H1 (cell line): Measurements from ENCODE around the gene SPATA25. TPM values are rescaled to one million over a fixed set of nuclear protein-coding genes. Genes with fewer than 3 reads are reported as not detected.

ENCODE experiments used
- CTCF ChIA-PET: fragments of 300-600 bp; sonication (Branson Sonifier 250); formaldehyde crosslinking; loops from one replicate; lab custom pipeline; 2021; ENCODE audit not compliant: partially characterized antibody; lab: Charles Lee
- POLR2A ChIA-PET: fragments of 300-600 bp; sonication (Branson Sonifier 250); formaldehyde crosslinking; loops from one replicate; lab custom pipeline; 2021; ENCODE audit warnings: inconsistent platforms; ENCODE audit not compliant: partially characterized antibody; lab: Charles Lee
- DNase-seq, 2 experiments: peaks; one replicate each; pipeline versions ENCODE4 v3.0.0 to v3.0.0-alpha.2; 2010 to 2022; ENCODE audit warnings: low spot score in 2 of 2, low read depth in 1 of 2, mixed read lengths in 1 of 2
- FAIRE-seq: peaks from 2 replicates; lab custom pipeline; 2011; peaks lifted over from hg19 to GRCh38; lab: Jason Lieb, UNC
- H2AFZ ChIP-seq: 2 replicates; pipeline ENCODE4 v1.8.1; 2012; ENCODE audit warnings: low read length, inconsistent platforms
- H2AK5ac ChIP-seq: 2 replicates; pipeline ENCODE4 v1.6.1; 2013; ENCODE audit warnings: low read depth, low read length
- H2BK120ac ChIP-seq: replicated peaks from 2 replicates; pipeline ENCODE3; 2013; ENCODE audit warnings: low read depth, low read length, inconsistent platforms
- H2BK12ac ChIP-seq: 2 replicates; pipeline ENCODE4 v1.6.1; 2013; ENCODE audit warnings: low read depth, low read length
- H2BK15ac ChIP-seq: 2 replicates; pipeline ENCODE4 v1.6.1; 2013; ENCODE audit warnings: low read length
- H2BK20ac ChIP-seq: 2 replicates; pipeline ENCODE4 v1.6.1; 2013; ENCODE audit warnings: low read length
- H2BK5ac ChIP-seq: 2 replicates; pipeline ENCODE4 v1.6.1; 2013; ENCODE audit warnings: low read depth, low read length
- H3K14ac ChIP-seq: 2 replicates; pipeline ENCODE4 v1.6.1; 2013; ENCODE audit warnings: inconsistent platforms; ENCODE audit not compliant: insufficient read length
- H3K18ac ChIP-seq: 2 replicates; pipeline ENCODE4 v1.6.1; 2013; ENCODE audit warnings: low read length; ENCODE audit errors: extremely low read depth
- H3K23ac ChIP-seq: 2 replicates; pipeline ENCODE4 v1.6.1; 2013; ENCODE audit warnings: inconsistent platforms; ENCODE audit not compliant: insufficient read length
- H3K23me2 ChIP-seq: 2 replicates; pipeline ENCODE4 v1.6.1; 2013; ENCODE audit warnings: low read depth, low read length
- H3K27ac ChIP-seq: 2 replicates; pipeline ENCODE4 v1.6.1; 2011; ENCODE audit warnings: low read depth, low read length, inconsistent platforms
- H3K27me3 ChIP-seq, 4 experiments: replicated peaks in 1 of 4; 1 replicate in 1 of 4; 2 replicates in 3 of 4; pipeline versions ENCODE4 v1.6.1 to v1.8.1; 2011 to 2013; ENCODE audit warnings: low read length in 3 of 4, mild to moderate bottlenecking in 3 of 4, inconsistent platforms in 2 of 4, mixed read lengths in 2 of 4, moderate library complexity in 1 of 4; ENCODE audit not compliant: control insufficient read depth in 3 of 4, insufficient read depth in 3 of 4; ENCODE audit errors: extremely low read depth in 1 of 4
- H3K36me3 ChIP-seq, 4 experiments: 2 replicates each; pipeline versions ENCODE4 v1.6.1 to v1.8.1; 2011 to 2013; ENCODE audit warnings: mild to moderate bottlenecking in 4 of 4, low read length in 3 of 4, moderate library complexity in 2 of 4, control low read depth in 1 of 4, inconsistent platforms in 1 of 4; ENCODE audit not compliant: insufficient read depth in 4 of 4, control insufficient read depth in 2 of 4
- H3K4ac ChIP-seq: replicated peaks from 2 replicates; pipeline ENCODE3; 2013; ENCODE audit warnings: low read length, low read depth, mixed read lengths, inconsistent platforms; ENCODE audit not compliant: insufficient read length
- H3K4me1 ChIP-seq, 4 experiments: replicated peaks in 1 of 4; 1 replicate in 1 of 4; 2 replicates in 3 of 4; pipeline versions ENCODE4 v1.6.1 to v1.8.1; 2011 to 2013; ENCODE audit warnings: low read length in 3 of 4, inconsistent platforms in 2 of 4, mixed read lengths in 1 of 4; ENCODE audit not compliant: insufficient read depth in 4 of 4, control insufficient read depth in 3 of 4
- H3K4me2 ChIP-seq, 2 experiments: 2 replicates each; pipeline versions ENCODE4 v1.6.1 to v1.8.1; 2011 to 2013; ENCODE audit warnings: low read depth in 2 of 2, low read length in 2 of 2, control low read depth in 1 of 2, inconsistent platforms in 1 of 2, mild to moderate bottlenecking in 1 of 2; ENCODE audit not compliant: insufficient read depth in 1 of 2
- H3K4me3 ChIP-seq, 4 experiments: fragments of 200-600, 300-600 bp in 1 of 4; sonication (generic), shearing (Covaris generic), sonication (Bioruptor Twin) in 1 of 4; 2 replicates each; pipeline versions ENCODE4 v1.5.1 to v1.8.1; 2011 to 2016; ENCODE audit warnings: low read length in 4 of 4, low read depth in 3 of 4, control low read depth in 2 of 4, inconsistent platforms in 2 of 4, mild to moderate bottlenecking in 2 of 4, mixed read lengths in 1 of 4, moderate library complexity in 1 of 4; ENCODE audit not compliant: insufficient read depth in 2 of 4; ENCODE audit errors: extremely low read depth in 1 of 4
- H3K56ac ChIP-seq: replicated peaks from 2 replicates; pipeline ENCODE3; 2013; ENCODE audit warnings: low read depth, mild to moderate bottlenecking, mixed read lengths, low read length, inconsistent platforms; ENCODE audit not compliant: insufficient read length
- H3K79me1 ChIP-seq: 2 replicates; pipeline ENCODE4 v1.6.1; 2013; ENCODE audit warnings: low read depth, low read length, control low read depth
- H3K79me2 ChIP-seq, 2 experiments: 2 replicates each; pipeline versions ENCODE4 v1.6.1 to v1.8.1; 2012 to 2013; ENCODE audit warnings: low read length in 2 of 2, mild to moderate bottlenecking in 2 of 2, inconsistent platforms in 1 of 2; ENCODE audit not compliant: insufficient read depth in 2 of 2, control insufficient read depth in 1 of 2
- H3K9ac ChIP-seq, 4 experiments: replicated peaks in 1 of 4; 1 replicate in 1 of 4; 2 replicates in 3 of 4; pipeline versions ENCODE4 v1.6.1 to v1.8.1; 2011 to 2013; ENCODE audit warnings: low read depth in 3 of 4, low read length in 3 of 4, control low read depth in 2 of 4, mild to moderate bottlenecking in 2 of 4, moderate library complexity in 2 of 4, inconsistent platforms in 1 of 4; ENCODE audit errors: extremely low read depth in 1 of 4
- H3K9me3 ChIP-seq, 2 experiments: 2 replicates each; pipeline versions ENCODE4 v1.6.1 to v1.8.1; 2012 to 2013; ENCODE audit warnings: mild to moderate bottlenecking in 2 of 2, moderate library complexity in 2 of 2, control low read depth in 1 of 2, inconsistent platforms in 1 of 2, low read depth in 1 of 2, low read length in 1 of 2, mixed read lengths in 1 of 2; ENCODE audit not compliant: insufficient read depth in 2 of 2
- H4K20me1 ChIP-seq, 2 experiments: replicated peaks in 1 of 2; 2 replicates each; pipeline versions ENCODE3 to v1.8.1; 2011 to 2013; ENCODE audit warnings: inconsistent platforms in 2 of 2, low read length in 2 of 2, mild to moderate bottlenecking in 1 of 2; ENCODE audit not compliant: insufficient read depth in 2 of 2, control insufficient read depth in 1 of 2
- H4K5ac ChIP-seq: 2 replicates; pipeline ENCODE4 v1.6.1; 2013; ENCODE audit warnings: low read length, low read depth, mixed read lengths, inconsistent platforms; ENCODE audit not compliant: insufficient read length
- H4K8ac ChIP-seq: 2 replicates; pipeline ENCODE4 v1.8.0; 2013; ENCODE audit warnings: mild to moderate bottlenecking, moderate library complexity, low read length, inconsistent platforms; ENCODE audit not compliant: insufficient read depth; ENCODE audit errors: extremely low read depth
- H4K91ac ChIP-seq: replicated peaks from 2 replicates; pipeline ENCODE3; 2013; ENCODE audit warnings: low read length, mixed read lengths, inconsistent platforms; ENCODE audit not compliant: insufficient read length
- ATF3 ChIP-seq: IDR thresholded peaks from 2 replicates; pipeline ENCODE4 v1.6.1; 2011; ENCODE audit warnings: low read depth, mild to moderate bottlenecking, low read length; ENCODE audit not compliant: insufficient read depth
- CHD1 ChIP-seq: IDR thresholded peaks from 2 replicates; pipeline ENCODE4 v1.6.1; 2012; ENCODE audit warnings: low read depth, low read length, improper control_type of control experiment
- NANOG ChIP-seq: IDR thresholded peaks from 2 replicates; pipeline ENCODE4 v1.6.1; 2011; ENCODE audit warnings: low read length, low read depth, mild to moderate bottlenecking, inconsistent platforms; ENCODE audit not compliant: insufficient read depth, poor library complexity, severe bottlenecking
- PHF8 ChIP-seq: fragments of 200-600 bp; sonication (generic); conservative IDR thresholded peaks from 2 replicates; pipeline ENCODE4 v1.7.1; 2012; ENCODE audit warnings: low read depth, mild to moderate bottlenecking, inconsistent platforms, low read length, moderate library complexity
- POLR2A ChIP-seq, 2 experiments: IDR thresholded peaks; 1 replicate in 1 of 2; 2 replicates in 1 of 2; pipeline ENCODE4 v1.6.1; 2011; ENCODE audit warnings: low read depth in 2 of 2, low read length in 2 of 2, mild to moderate bottlenecking in 2 of 2; ENCODE audit errors: control extremely low read depth in 1 of 2
- RFX5 ChIP-seq: IDR thresholded peaks from 2 replicates; pipeline ENCODE4 v1.6.1; 2011; ENCODE audit warnings: low read depth, low read length, improper control_type of control experiment, borderline replicate concordance
- TCF12 ChIP-seq: IDR thresholded peaks from 2 replicates; pipeline ENCODE4 v1.6.1; 2011; ENCODE audit warnings: low read depth, mild to moderate bottlenecking, low read length
- USF2 ChIP-seq: IDR thresholded peaks from 2 replicates; pipeline ENCODE4 v1.6.1; 2011; ENCODE audit warnings: low read length, improper control_type of control experiment
- WGBS, 2 experiments: shearing (Covaris generic) in 1 of 2; methylation state at CpG; one replicate each; pipeline versions ENCODE4 v1.1.6 to v1.1.7; 2013 to 2015; ENCODE audit warnings: low lambda C conversion rate in 2 of 2, mixed read lengths in 2 of 2, inconsistent platforms in 1 of 2, low coverage in 1 of 2, missing lambda C conversion rate in 1 of 2; ENCODE audit not compliant: insufficient replicate concordance in 2 of 2, insufficient coverage in 1 of 2, insufficient read length in 1 of 2; ENCODE audit errors: extremely low coverage in 1 of 2, missing lambda C conversion rate in 1 of 2; 5-methylcytosine and 5-hydroxymethylcytosine counted together
- polyA plus RNA-seq, 7 experiments: library from polyadenylated mRNA; depleted of rRNA in 3 of 7; stranded (reverse) in 5 of 7; unstranded in 2 of 7; fragments of >200 nt in 5 of 7; fragments of 200-250 nt in 2 of 7; gene quantifications; 1 replicate in 5 of 7; 2 replicates in 1 of 7; 4 replicates in 1 of 7; pipeline versions ENCODE4 v1.2.1 to v1.2.3, GENCODE V29; 2011 to 2013; ENCODE audit warnings: missing spikeins in 2 of 7, mixed read lengths in 2 of 7
- total RNA-seq: library from RNA; stranded (reverse); fragmentation: NEBNext Ultra II Directional; extraction: Animal tissue kit (Norgen Biotek cat#: 25700); gene quantifications from 2 replicates; pipeline ENCODE4 v1.2.1, GENCODE V29; 2021

Gene SPATA25
- total and polyA plus RNA-seq, 2 of the 8 experiments (the other 6 are each of a cell fraction or from before 2014, with no cell fraction given) = 2.0 to 3.0 TPM

GRCh38 chr20:45927071-45927878, 39.9 kb upstream of the SPATA25 start:
- H3K36me3 ChIP-seq = no peaks in the 10 kb centered on the region
- no peak overlapping the region for H2AK5ac ChIP-seq
- no peak overlapping the region for H2BK20ac ChIP-seq
- H3K79me2 ChIP-seq = no peaks in the 10 kb centered on the region; a peak in 1 of 4 replicates
- no peak overlapping the region for H4K91ac ChIP-seq
- WGBS, 2 experiments = 91% methylated on average over 14 of the region's 14 CpGs; no CpG with 5 or more reads in 1 of the 2 experiments
- H2BK12ac ChIP-seq = no peak overlapping the region
- H3K4me1 ChIP-seq = peaks cover 3 to 5% (median 4%) of the 10 kb centered on the region in 4 experiments; a peak in 4 of 7 replicates
- H2BK120ac ChIP-seq = no peak overlapping the region
- no peak overlapping the region for H3K18ac ChIP-seq
- no peak overlapping the region for H4K8ac ChIP-seq
- ChIA-PET CTCF (interaction anchor here (0.6 to 2.4 kb wide), 8 partner anchors 7 to 60 kb away, joined by 3 to 10 read pairs (median 4); no protein-coding TSS in a partner anchor), POLR2A (interaction anchor here (0.8 to 18.4 kb wide), 12 partner anchors 5 to 88 kb away, joined by 3 to 283 read pairs (median 9); partner anchors contain the start of genes CTSA, NEURL2, PCIF1 and PLTP)
- no peak overlapping the region for H3K9ac ChIP-seq
- no peak overlapping the region for H3K4me2 ChIP-seq
- H3K9me3 ChIP-seq = no peaks in the 10 kb centered on the region
- no peak overlapping the region for H3K4me3 ChIP-seq
- H3K79me1 ChIP-seq = no peaks in the 10 kb centered on the region
- no peak overlapping the region for H3K23ac ChIP-seq
- no peak overlapping the region for H3K4ac ChIP-seq
- no peak overlapping the region for H3K27ac ChIP-seq
- H2BK5ac ChIP-seq = no peak overlapping the region
- FAIRE-seq (no peak), DNase-seq (no peak)
- H3K27me3 ChIP-seq = no peaks in the 10 kb centered on the region
- H3K14ac ChIP-seq = no peak overlapping the region
- H3K56ac ChIP-seq = no peak overlapping the region
- no peaks in the 10 kb centered on the region for H3K23me2 ChIP-seq
- no peak overlapping the region for H4K5ac ChIP-seq
- H2AFZ ChIP-seq = no peak overlapping the region
- H2BK15ac ChIP-seq = no peak overlapping the region
- no peaks in the 10 kb centered on the region for H4K20me1 ChIP-seq
- TF ChIP-seq ATF3 (no peak), POLR2A (IDR thresholded peaks at IDR 0.05; ENCODE audit: control extremely low read depth in 1 of 2, low read depth in 2 of 2, low read length in 2 of 2) (no peak), NANOG (no peak), CHD1 (no peak), RFX5 (no peak), PHF8 (no peak), USF2 (no peak), TCF12 (no peak)
